MCF 10A (cell line): ENCODE data around the gene RBL2. TPM values are rescaled to one million over a fixed set of nuclear protein-coding genes. Genes with fewer than 3 reads are reported as not detected.

ENCODE experiments used
- BruUV-seq: library from RNA; stranded (reverse); fragments of 400-500 nt; replicated peaks from 2 replicates; lab custom pipeline; 2021; lab: Mats Ljungman, UMichigan
- CTCF ChIA-PET: fragments of 300-600 bp; sonication (Branson Sonifier 250); formaldehyde crosslinking; extraction: SDS; loops from one replicate; lab custom pipeline; 2021; ENCODE audit warnings: antibody characterized with exemption, inconsistent platforms; lab: Yijun Ruan, JAX
- POLR2A ChIA-PET: fragments of 300-600, 350-650 bp; sonication (Branson Sonifier 250); formaldehyde crosslinking; extraction: SDS; loops from one replicate; lab custom pipeline; 2020; ENCODE audit warnings: antibody characterized with exemption, inconsistent platforms; lab: Yijun Ruan, JAX
- DNase-seq: peaks from one replicate; pipeline ENCODE4 v3.0.0-alpha.2; 2018; ENCODE audit not compliant: unreplicated experiment
- H3K27ac Mint-ChIP-seq: one replicate; pipeline ENCODE4 v1.8.0; 2022; ENCODE audit warnings: mild to moderate bottlenecking, low read depth, mixed read lengths; ENCODE audit not compliant: unreplicated experiment
- H3K27me3 Mint-ChIP-seq: one replicate; pipeline ENCODE4 v1.8.0; 2022; ENCODE audit warnings: mixed read lengths; ENCODE audit not compliant: insufficient read depth, unreplicated experiment
- H3K36me3 Mint-ChIP-seq: one replicate; pipeline ENCODE4 v1.8.0; 2022; ENCODE audit warnings: mild to moderate bottlenecking, moderate library complexity, mixed read lengths; ENCODE audit not compliant: insufficient read depth, unreplicated experiment
- H3K4me1 Mint-ChIP-seq: one replicate; pipeline ENCODE4 v1.8.0; 2022; ENCODE audit warnings: mixed read lengths; ENCODE audit not compliant: insufficient read depth, unreplicated experiment
- H3K4me3 Mint-ChIP-seq: one replicate; pipeline ENCODE4 v1.8.0; 2022; ENCODE audit warnings: mild to moderate bottlenecking, moderate library complexity, mixed read lengths; ENCODE audit not compliant: unreplicated experiment
- H3K9me3 Mint-ChIP-seq: one replicate; pipeline ENCODE4 v1.8.0; 2022; ENCODE audit warnings: mixed read lengths; ENCODE audit not compliant: unreplicated experiment
- CTCF ChIP-seq: fragments of 200-600 bp; IDR thresholded peaks from one replicate; pipeline ENCODE4 v1.8.0; 2022; ENCODE audit warnings: antibody characterized with exemption, mild to moderate bottlenecking; ENCODE audit not compliant: unreplicated experiment
- intact Hi-C: fragments of 100-400 bp; cut with micrococcal nuclease; formaldehyde crosslinking; loops from 2 replicates; pipeline ENCODE4 v1.14.1; 2022
- total RNA-seq: library from RNA; stranded (reverse); gene quantifications from 2 replicates; pipeline ENCODE4 v1.2.3, GENCODE V29; 2022

Gene RBL2
- total RNA-seq, 1 experiment from 2014 or later = 28.5 TPM

GRCh38 chr16:53523126-53523804 lies 89.0 kb downstream of the RBL2 start:
- no peaks in the 10 kb centered on the region for H3K9me3 Mint-ChIP-seq
- no peak overlapping the region for H3K27ac Mint-ChIP-seq
- H3K36me3 Mint-ChIP-seq = no peaks in the 10 kb centered on the region
- TF ChIP-seq CTCF = no peak
- H3K27me3 Mint-ChIP-seq = no peaks in the 10 kb centered on the region
- POLR2A ChIA-PET = no interaction called here
- intact Hi-C loops = no loop called here
- CTCF ChIA-PET = interaction anchor here (0.6 to 1.1 kb wide), 5 partner anchors 12 to 1511 kb away, joined by 3 to 4 read pairs (median 3); no protein-coding TSS in a partner anchor
- DNase-seq = no peak
- H3K4me1 Mint-ChIP-seq = no peaks in the 10 kb centered on the region
- BruUV-seq = no TSS peak
- H3K4me3 Mint-ChIP-seq = no peak overlapping the region

GRCh38 chr16:53523971-53524548 lies 89.8 kb downstream of the RBL2 start:
- DNase-seq = no peak
- ChIA-PET CTCF (interaction anchor here (0.7 to 1.1 kb wide), 3 partner anchors 13 to 1510 kb away, joined by 3 to 4 read pairs (median 3); no protein-coding TSS in a partner anchor), POLR2A (interaction anchor here (0.6 kb wide), 1 partner anchor 812 kb away, joined by 3 read pairs; no protein-coding TSS in a partner anchor)
- Mint-ChIP-seq H3K27ac (no peak overlapping the region), H3K27me3 (no peaks in the 10 kb centered on the region), H3K4me3 (no peak overlapping the region), H3K9me3 (no peaks in the 10 kb centered on the region), H3K36me3 (no peaks in the 10 kb centered on the region), H3K4me1 (no peaks in the 10 kb centered on the region)
- intact Hi-C loops = no loop called here
- no TSS peak for BruUV-seq
- TF ChIP-seq CTCF = no peak

- Mint-ChIP-seq H3K36me3 (no peaks in the 10 kb centered on the region), H3K9me3 (peaks cover 11% of the 10 kb centered on the region), H3K4me3 (no peak overlapping the region), H3K27ac (no peak overlapping the region), H3K4me1 (no peaks in the 10 kb centered on the region), H3K27me3 (no peaks in the 10 kb centered on the region)
- intact Hi-C loops = no loop called here
- no TSS peak for BruUV-seq
- POLR2A ChIA-PET = no interaction called here
- TF ChIP-seq CTCF = no peak
- CTCF ChIA-PET = no interaction called here
- no peak for DNase-seq
Observed at GRCh38 chr16:53528797-53529196, 94.5 kb downstream of the RBL2 start.

- BruUV-seq = no TSS peak
- no peak for DNase-seq
- Mint-ChIP-seq H3K9me3 (peaks cover 11% of the 10 kb centered on the region), H3K4me1 (no peaks in the 10 kb centered on the region), H3K27ac (no peak overlapping the region), H3K27me3 (no peaks in the 10 kb centered on the region), H3K36me3 (no peaks in the 10 kb centered on the region), H3K4me3 (no peak overlapping the region)
- ChIA-PET POLR2A (no interaction called here), CTCF (interaction anchor here (0.6 to 1.0 kb wide), 2 partner anchors 20 to 488 kb away, joined by 3 to 4 read pairs; no protein-coding TSS in a partner anchor)
- no peak for TF ChIP-seq CTCF
- intact Hi-C loops = no loop called here
Observed at GRCh38 chr16:53529513-53529912, 95.2 kb downstream of the RBL2 start.
